GM19328 (cell line): ENCODE measurements around the gene ZFP3.
A peak's percentile ranks its signal among the peaks of the same experiment; 100 is the strongest.
"Not testable (repeated sequence)": the region's sequence is repeated elsewhere in the genome, so short reads cannot be mapped to it uniquely, and the experiment has no call there.

Source experiments
- ATAC-seq: cut with Tn5 transposase; IDR thresholded peaks from one replicate; pipeline ENCODE4 v1.9.1; 2021; ENCODE audit warnings: mild to moderate bottlenecking, moderate library complexity; ENCODE audit not compliant: unreplicated experiment

ZFP3 gene

DNA sequence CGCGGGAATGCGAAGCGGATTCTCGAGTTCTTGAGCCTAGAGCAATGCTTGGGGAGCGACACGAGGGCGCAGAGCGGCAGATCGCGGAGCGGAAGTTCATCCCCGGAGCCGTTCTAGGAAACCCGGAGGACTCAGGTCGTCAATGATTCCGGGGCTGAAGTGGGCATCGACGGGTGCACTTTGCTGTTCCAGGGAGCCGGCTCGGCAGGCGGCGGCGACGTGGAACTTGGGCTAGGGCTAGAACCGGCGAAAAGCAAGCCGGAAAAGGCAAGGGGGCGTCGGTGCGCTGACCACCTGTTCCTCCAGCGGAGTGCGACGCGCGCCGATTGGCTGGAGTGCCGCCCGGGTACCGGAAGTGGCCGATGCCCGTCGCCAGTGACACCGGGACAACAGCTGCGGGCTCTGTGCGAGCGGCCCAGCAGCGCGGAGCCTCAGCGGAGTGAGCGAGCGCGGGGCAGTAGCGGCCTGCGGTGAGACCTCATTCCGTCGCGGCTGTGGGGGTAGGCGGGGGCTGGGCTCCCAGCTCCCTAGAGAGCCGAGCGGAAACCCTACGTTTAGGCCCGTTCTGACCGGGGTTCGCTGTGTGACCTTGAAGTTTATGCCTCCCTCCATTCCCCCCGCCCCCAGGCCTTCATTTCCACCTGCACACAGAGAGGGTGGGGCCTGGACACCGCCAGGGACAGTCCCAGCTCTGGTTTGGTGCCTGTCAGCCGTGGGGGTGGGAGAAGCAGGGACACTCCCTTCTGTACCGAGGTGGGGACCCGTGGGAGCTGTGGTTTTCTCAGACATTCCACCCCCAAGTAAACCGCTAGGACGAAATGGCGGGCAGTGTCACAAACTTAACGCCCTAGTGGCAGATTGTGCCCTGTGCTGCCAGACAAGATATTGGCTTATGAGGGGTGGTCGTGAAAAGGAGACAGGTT lies at the start of gene ZFP3:
Gene ZFP3, plus strand, starts transcription at position 362 of the 923 bp plus-strand sequence. CDS start 13,038 bp downstream, outside the sequence.
- peak; percentile 65 for ATAC-seq

DNA sequence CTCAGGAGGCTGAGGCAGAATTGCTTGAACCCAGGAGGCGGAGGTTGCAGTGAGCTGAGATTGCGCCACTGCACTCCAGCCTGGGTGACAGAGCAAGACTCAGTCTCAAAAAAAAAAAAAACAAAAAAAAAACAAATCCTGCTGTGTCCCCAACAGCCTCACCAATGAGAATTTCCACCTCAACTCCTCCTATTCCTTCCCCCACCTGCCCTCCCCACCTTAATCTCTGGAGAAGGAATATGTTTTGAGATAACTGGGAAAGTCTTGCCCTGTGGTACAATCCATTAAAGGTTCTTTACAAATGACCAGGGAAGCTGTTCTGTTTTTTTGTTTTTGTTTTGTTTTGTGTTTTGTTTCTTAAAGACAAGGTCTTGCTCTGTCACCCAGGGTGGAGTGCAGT lies 48.1 kb upstream of the ZFP3 start:
- ATAC-seq = not testable (repeated sequence)

DNA sequence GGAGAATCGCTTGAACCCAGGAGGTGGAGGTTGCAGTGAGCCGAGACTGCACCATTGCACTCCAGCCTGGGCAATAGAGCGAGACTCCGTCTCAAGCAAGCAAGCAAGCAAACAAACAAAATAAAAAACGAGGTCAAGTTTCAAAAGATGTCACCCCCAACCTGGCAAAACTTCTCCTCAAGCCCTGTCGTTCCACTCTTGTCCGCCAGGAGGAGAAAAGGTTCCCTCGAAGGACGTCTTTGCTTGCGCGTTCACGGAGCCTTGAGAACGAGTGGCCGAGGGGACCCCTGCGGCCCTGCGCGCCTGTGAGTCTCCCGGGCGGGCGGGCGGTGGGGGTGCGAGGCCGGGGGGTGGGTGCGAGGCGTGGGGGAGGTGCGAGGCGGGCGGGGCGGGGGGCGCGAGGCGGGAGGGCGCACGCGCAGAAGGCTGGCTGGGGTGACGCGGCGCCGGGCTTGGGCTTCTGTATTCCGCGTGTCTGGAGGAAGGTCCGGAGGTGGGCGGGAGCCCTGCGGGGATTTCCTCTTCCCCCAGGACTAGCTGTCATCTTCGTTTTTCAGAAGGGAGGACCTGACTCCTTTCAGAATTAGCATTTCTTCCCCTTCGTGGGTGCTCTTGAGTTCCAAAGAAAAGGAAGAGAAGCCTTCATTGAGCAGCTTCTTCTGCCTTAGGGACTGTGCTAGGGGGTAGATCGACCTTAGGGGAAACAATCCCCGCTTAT lies 46.7 kb upstream of the ZFP3 start:
- ATAC-seq = no peak

DNA sequence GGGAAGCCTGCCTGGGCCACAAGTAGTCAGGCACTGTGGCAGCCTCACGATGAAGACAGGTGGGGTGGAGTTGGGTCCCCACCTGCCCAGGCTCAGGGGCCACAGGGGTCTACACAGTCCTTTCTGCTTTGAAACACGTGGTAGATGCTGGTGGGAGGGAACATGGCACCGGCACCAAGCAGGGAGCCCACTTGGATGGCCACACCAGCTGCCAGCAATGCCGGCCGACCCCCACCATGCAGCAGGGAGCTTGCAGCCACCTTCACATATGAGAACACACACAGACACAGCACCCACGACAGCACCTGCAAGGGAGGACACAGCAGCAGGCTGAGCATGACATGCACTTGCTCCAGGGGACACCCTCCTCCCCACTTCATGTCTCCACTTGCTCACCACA lies 45.4 kb upstream of the ZFP3 start:
- no peak for ATAC-seq

DNA sequence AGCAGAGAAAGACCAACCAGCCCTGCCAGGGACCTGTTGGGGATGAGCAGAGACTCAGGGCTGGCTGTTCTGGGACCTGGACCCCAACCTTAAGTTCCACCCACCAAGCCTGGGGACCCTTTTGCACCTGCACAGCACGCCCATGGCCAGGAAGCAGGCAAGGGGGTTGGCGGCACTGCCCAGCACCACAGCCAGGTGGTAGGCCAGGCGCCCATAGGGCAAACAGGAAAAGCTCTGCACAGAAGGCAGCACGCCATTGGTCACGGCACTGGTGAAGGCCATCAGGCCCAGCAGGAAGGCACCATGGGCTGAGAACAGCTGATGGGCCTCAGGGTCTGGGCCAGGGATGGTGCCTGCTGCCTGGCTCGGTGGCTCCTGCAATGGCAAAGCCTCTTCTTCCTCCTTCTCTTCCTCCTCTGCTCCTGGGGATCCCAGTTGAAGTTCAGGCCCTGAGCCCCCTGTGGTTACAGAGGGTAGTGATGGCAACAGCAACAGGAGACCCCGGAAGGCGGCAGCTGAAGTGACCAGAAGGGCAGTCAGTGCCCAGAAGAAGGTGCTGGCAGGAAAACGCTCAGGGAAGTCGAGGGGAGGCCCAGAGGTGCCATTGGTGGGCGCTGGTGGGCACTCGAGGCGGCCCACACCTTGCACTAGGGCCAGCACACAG lies 44.8 kb upstream of the ZFP3 start:
- ATAC-seq = no peak

DNA sequence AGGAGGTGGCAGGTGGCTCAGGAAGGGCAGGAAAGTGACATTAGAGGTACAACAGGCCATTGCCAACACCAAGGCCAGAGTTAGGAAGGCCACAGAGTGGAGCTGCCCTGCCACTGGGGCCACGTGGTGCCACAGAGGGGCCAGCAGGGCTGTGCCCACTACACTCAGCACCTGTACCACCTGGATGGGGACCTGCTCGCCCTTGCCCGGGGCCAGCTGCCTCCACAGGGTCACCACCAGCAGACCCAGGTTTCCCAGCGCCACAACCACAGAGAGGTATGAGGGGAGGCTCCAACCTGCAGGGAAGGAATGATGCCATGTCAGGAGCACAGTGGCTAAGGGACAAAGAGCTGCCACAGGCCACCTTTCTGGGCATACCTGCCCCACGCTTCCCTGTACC lies 44.2 kb upstream of the ZFP3 start:
- ATAC-seq = no peak

DNA sequence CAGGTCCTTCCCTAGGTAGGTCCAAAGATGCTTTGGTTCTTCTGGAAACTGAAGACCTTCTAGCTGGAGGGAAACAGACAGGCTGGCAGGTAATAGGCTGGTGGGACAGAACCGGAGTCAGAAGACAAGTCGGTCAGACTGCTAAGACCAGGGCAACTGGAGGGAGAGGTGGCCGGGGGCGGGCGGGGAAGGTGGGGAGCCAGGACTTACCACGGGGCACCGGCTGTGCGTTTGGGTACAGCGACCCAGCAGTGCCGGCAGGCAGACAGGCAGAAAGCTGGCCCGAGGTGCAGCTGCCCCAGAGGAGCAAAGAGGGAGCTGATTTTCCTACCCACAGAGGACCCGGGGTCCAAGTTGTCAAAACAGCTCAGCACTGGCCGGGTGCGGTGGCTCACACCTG lies 43.6 kb upstream of the ZFP3 start:
- no peak for ATAC-seq

DNA sequence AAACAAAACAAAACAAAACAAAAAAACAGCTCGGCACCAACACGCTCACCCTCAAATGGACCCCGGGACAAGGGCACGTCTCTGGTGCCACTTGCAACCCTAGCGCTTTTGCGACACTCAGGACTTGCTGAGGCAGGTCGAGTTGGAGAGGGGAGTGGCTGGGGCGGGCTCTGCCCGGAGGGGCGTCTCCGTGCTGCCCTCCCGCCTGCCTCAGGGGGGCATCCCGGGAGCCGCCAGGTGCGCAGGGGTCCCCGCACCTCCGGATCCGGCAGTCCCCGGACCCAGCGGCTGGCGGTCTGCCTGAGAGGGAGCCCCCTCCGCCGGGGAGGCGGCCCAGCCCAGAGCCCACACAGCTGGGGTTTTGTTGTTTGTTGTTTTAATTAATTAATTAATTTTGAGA lies 43.0 kb upstream of the ZFP3 start, which contains the start of gene SLC52A1:
Gene SLC52A1, minus strand, starts transcription at position 112 of the 400 bp plus-strand sequence. CDS start 820 bp downstream, outside the sequence.
- no peak for ATAC-seq

DNA sequence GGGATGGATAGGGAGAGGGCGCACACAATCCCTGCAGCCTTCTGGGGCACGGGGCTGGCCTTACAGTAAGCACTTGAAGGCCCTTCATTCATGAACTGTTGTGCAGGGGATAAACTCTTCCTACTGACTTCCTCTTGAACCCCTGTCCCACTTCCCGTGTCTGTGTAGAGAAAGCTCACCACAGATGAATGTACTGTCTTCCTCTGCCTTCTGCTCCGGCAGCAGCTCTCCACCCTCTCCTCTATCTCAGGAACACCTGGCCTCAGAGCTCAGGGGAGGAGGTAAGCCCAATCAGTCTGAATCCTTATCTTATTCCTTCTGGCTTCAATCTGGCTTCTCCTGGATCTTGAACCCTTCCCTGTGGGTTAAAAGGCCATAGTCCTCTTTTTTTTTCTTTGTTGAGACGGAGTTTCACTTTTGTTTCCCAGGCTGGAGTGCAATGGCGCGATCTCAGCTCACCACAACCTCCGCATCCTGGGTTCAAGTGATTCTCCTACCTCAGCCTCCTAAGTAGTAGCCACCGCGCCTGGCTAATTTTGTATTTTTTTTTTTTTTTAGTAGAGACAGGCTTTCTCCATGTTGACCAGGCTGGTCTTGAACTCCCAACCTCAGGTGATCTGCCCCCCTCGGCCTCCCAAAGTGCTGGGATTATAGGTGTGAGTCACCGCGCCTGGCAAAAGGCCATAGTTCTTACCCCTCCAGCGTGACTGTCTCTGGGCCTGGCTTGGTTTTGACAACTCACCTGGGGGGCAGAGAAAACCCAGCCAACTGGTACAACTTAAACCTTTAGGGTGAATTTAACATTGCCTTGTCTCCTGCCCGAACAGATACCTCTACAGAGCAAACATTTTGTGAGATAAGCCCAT lies 35.9 kb upstream of the ZFP3 start:
- no peak for ATAC-seq

DNA sequence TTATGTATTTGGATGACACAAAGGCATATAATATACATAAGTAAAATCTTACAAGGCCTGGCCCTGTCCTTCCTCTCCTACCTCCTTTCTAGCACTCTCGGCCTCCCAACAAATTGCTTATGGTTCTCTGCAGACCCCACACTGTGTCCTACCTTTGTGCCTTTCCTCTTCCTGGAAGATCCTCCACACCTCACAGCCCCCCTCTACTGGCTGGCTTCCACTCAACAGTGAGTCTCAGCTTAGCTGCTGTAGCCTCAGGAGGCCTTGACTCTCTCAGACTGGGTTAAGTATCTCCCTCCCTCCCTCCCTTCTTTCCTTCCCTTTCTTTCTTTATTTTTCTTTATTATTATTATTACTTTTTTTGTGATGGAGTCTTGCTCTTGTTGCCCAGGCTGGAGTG lies 34.7 kb upstream of the ZFP3 start:
- ATAC-seq = no peak

DNA sequence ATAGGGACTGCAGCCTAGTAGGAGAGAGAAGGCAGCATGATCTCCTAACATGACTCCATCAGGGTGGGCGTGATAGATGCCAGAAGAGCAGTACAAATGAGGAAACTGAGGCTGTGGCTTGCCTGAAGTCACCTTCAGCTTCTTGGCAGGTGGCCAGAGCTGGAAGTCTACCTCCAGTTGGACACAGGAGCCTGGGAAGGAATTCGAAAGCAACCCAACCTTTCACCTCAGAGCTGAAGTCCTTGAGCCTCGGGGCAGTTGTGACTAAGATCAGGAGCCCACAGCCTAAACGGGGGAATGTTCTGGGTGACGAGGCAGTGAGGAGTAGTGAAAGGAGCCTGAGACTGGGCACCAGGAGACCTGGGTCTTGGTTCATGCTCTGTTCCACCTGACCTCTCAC lies 33.6 kb upstream of the ZFP3 start:
- no peak for ATAC-seq

DNA sequence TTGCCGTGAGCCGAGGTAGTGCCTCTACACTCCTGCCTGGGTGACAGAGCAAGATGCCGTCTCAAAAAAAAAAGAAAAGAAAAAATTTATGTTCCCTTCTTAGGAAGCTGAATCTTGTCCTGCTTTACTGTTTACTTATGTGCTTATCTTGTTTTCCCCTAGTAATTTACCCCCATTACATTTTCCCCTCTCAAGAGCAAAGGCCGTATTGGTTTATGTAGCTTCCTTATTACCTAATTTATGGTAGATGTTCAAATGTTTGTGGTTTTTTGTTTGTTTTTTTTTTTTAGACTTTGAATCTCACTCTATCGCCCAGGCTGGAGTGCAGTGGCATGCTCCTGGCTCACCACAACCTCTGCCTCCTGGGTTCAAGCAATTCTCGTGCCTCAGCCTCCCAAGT lies 32.8 kb upstream of the ZFP3 start:
- ATAC-seq = no peak

DNA sequence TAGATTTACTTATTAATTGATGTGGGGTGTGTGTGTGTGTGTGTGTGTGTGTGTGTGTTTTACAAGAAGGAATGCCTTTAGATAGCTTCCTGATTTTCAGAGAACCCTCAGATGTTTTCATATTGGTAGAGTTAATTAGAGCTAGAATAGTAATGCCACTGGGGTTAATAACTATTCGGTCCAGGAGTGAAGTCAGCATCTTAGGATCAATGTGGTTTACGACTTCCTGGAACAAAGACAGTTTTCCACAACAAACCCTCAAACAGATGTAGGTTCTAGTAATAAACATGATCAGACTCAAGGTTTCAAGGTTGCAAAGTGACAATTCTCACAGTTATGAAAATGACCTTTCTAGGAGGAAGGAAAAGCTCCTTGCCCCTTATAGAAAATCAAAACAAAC lies 30.8 kb upstream of the ZFP3 start:
- ATAC-seq = no peak

DNA sequence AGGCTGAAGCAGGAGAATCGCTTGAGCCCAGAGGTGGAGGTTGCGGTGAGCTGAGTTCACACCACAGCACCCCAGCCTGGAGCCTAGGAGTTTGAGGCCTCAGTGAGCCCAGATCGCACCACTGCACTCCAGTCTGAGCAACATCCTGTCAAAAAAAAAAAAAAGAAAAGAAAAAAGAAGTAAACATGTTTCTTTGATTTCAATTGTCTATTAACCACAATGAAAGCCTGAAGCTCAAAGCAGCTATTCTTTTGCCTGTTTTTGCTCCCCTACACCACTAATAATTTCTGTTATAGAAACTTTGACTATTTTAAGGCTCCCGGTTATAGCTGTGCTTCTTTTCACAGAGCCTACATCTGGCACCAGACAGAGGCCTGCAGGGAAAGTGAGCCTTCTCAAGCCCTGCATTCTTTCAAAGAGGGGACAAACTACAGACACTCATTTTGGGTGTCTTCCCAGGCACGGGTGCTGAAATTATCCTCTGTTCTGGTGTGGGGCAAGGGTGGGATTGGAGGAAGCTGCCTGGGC lies 28.9 kb upstream of the ZFP3 start:
- ATAC-seq = no peak

DNA sequence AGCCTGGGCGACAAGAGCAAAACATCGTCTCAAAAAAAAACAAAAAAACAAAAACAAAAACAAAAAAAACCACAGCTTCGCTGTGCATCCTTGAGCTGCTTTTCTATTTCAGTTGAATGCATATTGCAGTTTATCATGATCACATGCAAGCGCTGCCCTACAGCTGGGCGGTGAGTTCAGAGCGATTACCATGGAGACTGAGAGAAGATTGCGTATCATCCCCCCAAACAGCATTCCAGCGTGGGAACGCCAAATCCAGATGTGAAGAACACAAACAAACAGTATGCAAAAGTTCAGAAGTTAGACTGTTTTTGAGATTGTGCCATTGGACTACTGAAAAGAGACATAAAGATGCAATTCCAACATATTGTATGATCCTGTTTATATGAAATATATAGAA lies 28.0 kb upstream of the ZFP3 start:
- no peak for ATAC-seq

DNA sequence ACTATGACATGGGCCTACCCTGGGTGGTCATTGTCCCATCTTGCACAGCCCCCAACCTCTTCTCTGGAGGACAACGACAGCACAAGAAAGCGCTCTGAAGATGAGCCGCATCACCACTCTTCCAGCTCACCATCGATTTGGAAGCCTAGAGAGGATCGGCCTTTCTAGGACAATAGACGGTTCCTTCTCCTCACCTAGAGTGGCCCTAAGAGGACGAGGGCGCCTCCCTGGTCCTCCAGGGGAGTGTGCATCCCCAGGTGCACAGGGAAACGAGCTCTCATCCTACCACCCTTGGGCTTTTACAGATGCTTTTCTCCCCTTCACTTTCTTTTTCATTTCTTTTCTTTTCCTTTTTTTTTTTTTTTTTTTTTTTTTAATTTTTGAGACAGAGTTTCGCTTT lies 22.7 kb upstream of the ZFP3 start:
- no peak for ATAC-seq

DNA sequence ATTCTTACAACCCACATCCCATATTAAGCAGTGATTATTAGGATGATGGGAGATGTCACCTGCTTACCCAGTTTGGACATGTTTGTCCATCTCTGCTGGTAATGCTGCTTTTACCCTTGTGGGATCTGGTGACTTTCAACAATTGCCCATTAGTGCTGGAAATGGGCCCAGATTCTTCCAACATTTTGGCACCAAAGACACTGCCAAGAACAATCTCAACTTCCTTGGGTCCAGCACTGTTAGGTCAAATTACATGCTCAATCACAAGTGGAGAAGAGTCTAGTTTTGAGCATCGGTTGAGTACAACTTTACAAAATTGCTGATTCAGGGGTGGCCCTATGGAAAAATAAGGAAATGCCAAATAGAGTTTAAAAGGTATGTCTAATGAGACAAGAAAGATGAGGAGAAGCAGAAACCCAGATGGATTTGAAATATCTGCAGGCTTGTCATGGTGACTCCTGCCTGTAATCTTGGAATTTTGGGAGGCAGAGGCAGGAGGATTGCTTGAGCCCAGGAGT lies 13.0 kb upstream of the ZFP3 start:
- no peak for ATAC-seq

DNA sequence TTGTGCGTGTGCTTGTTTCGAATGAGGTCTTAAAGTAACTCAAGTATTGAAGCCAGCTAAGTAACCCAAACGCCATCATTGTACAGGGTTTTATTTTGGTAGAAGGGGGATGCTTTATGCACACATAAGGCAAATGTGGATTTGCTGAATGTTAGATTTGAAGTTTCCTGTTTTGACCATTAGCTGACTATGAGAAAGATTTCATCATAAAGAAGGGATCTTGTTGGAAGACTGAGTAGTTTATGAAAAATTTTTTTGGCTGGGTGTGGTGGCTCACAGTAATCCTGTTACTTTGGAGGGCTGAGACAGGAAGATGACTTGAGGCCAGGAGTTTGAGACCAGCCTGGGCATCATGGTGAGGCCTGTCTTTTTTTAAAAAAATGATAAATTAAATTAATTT lies 10.0 kb upstream of the ZFP3 start:
- no peak for ATAC-seq

DNA sequence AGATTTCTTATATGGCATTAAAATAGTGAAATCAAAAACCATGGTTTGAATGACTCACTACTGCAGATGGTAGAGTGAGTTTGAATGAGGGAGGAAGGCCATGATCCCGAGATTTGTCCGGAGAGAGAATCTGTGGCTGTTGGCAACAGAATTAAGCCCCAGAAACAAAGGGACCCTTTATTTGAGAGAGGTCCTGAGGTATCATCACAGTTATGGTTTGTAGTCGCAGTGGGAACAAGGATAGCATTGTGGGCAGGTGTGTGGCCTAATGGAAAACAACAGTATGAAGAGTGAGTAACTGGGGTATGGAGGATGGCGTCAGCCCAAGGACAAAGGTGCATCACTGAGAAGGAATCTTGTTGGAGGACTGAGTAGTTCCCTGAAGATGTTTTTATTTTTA lies 8.5 kb upstream of the ZFP3 start:
- no peak for ATAC-seq

DNA sequence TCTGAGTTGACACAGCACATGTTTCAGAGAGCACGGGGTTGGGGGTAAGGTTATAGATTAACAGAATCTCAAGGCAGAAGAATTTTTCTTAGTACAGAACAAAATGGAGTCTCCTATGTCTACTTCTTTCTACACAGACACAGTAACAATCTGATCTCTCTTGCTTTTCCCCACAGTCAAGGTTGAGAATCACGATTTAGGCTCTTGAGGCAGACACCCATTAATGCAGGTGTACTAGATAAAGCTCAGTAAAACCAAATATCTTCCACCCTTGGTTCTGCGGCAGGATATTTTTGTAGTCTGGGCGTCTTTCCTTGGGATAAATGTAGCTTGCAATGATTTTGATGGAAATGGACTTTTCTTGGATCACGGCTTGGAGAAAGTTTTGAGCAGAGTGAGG lies 2.8 kb upstream of the ZFP3 start:
- ATAC-seq = not testable (repeated sequence)
